Memory B cell (primary cell): ENCODE results near the gene SSBP3.

ENCODE experiments used
- ATAC-seq: fragments of 150-1000 bp; cut with Tn5 transposase; 2 replicates; pipeline ENCODE4 v1.10.0; 2021; ENCODE audit warnings: low read depth, mild to moderate bottlenecking, moderate library complexity
- DNase-seq, 2 donors: peaks; one replicate each; pipeline ENCODE4 v3.0.0; 2022; ENCODE audit warnings: low spot score in 2 of 2
- H3K27ac Mint-ChIP-seq: one replicate; pipeline ENCODE4 v1.8.0; 2022; ENCODE audit warnings: mild to moderate bottlenecking, moderate library complexity, mixed read lengths
- H3K27me3 Mint-ChIP-seq: one replicate; pipeline ENCODE4 v1.8.0; 2022; ENCODE audit warnings: mixed read lengths
- H3K36me3 Mint-ChIP-seq: one replicate; pipeline ENCODE4 v1.8.0; 2022; ENCODE audit warnings: mild to moderate bottlenecking, mixed read lengths
- H3K4me1 Mint-ChIP-seq: one replicate; pipeline ENCODE4 v1.8.0; 2022; ENCODE audit warnings: mixed read lengths
- H3K4me3 Mint-ChIP-seq: one replicate; pipeline ENCODE4 v1.8.0; 2022; ENCODE audit warnings: mild to moderate bottlenecking, moderate library complexity, mixed read lengths
- H3K9me3 Mint-ChIP-seq: one replicate; pipeline ENCODE4 v1.8.0; 2022; ENCODE audit warnings: mixed read lengths

The SSBP3 gene

GRCh38 chr1:54326543-54327385 lies 79.4 kb downstream of the SSBP3 start:
- Mint-ChIP-seq H3K27me3 (no peaks in the 10 kb centered on the region), H3K9me3 (no peaks in the 10 kb centered on the region), H3K4me3 (no peak overlapping the region), H3K4me1 (peaks cover 28% of the 10 kb centered on the region), H3K36me3 (no peaks in the 10 kb centered on the region), H3K27ac (no peak overlapping the region)
- no peak for ATAC-seq
- no peak for DNase-seq

- H3K4me3 Mint-ChIP-seq: no peak overlapping the region
- H3K36me3 Mint-ChIP-seq: no peaks in the 10 kb centered on the region
- DNase-seq: no peak
- ATAC-seq: no peak
- H3K9me3 Mint-ChIP-seq: no peaks in the 10 kb centered on the region
- peaks cover 24% of the 10 kb centered on the region for H3K4me1 Mint-ChIP-seq
- H3K27me3 Mint-ChIP-seq: no peaks in the 10 kb centered on the region
- H3K27ac Mint-ChIP-seq: no peak overlapping the region
Measured at GRCh38 chr1:54325703-54326461, 80.3 kb downstream of the SSBP3 start.

- no peaks in the 10 kb centered on the region for H3K36me3 Mint-ChIP-seq
- no peak overlapping the region for H3K27ac Mint-ChIP-seq
- no peaks in the 10 kb centered on the region for H3K27me3 Mint-ChIP-seq
- H3K4me1 Mint-ChIP-seq: peaks cover 21% of the 10 kb centered on the region
- no peak overlapping the region for H3K4me3 Mint-ChIP-seq
- no peak for ATAC-seq
- DNase-seq: no peak
- H3K9me3 Mint-ChIP-seq: no peaks in the 10 kb centered on the region
Measured at GRCh38 chr1:54325284-54325683, 80.9 kb downstream of the SSBP3 start.

- no peak overlapping the region for H3K27ac Mint-ChIP-seq
Measured at GRCh38 chr1:54324251-54325140, 81.7 kb downstream of the SSBP3 start.

GRCh38 chr1:54323921-54324250 lies 82.3 kb downstream of the SSBP3 start:
- DNase-seq (no peak), ATAC-seq (no peak)
- no peaks in the 10 kb centered on the region for H3K36me3 Mint-ChIP-seq
- H3K27ac Mint-ChIP-seq: no peak overlapping the region
- H3K9me3 Mint-ChIP-seq: no peaks in the 10 kb centered on the region
- H3K27me3 Mint-ChIP-seq: no peaks in the 10 kb centered on the region
- peaks cover 19% of the 10 kb centered on the region for H3K4me1 Mint-ChIP-seq
- H3K4me3 Mint-ChIP-seq: no peak overlapping the region

More at GRCh38 chr1:54324251-54325140, 81.7 kb downstream of the SSBP3 start:
- Mint-ChIP-seq H3K9me3 (no peaks in the 10 kb centered on the region), H3K4me3 (no peak overlapping the region), H3K36me3 (no peaks in the 10 kb centered on the region), H3K27me3 (no peaks in the 10 kb centered on the region), H3K4me1 (peaks cover 19% of the 10 kb centered on the region)
- ATAC-seq (no peak), DNase-seq (no peak)

GRCh38 chr1:54323324-54323739 lies 82.9 kb downstream of the SSBP3 start:
- H3K36me3 Mint-ChIP-seq: no peaks in the 10 kb centered on the region
- H3K27ac Mint-ChIP-seq: no peak overlapping the region
- DNase-seq (no peak), ATAC-seq (no peak)
- H3K4me3 Mint-ChIP-seq: no peak overlapping the region
- H3K9me3 Mint-ChIP-seq: no peaks in the 10 kb centered on the region
- H3K4me1 Mint-ChIP-seq: peaks cover 19% of the 10 kb centered on the region
- no peaks in the 10 kb centered on the region for H3K27me3 Mint-ChIP-seq

GRCh38 chr1:54318246-54318814 lies 87.9 kb downstream of the SSBP3 start:
- Mint-ChIP-seq H3K9me3 (no peaks in the 10 kb centered on the region), H3K4me3 (no peak overlapping the region), H3K27ac (no peak overlapping the region), H3K36me3 (peaks cover 2% of the 10 kb centered on the region), H3K4me1 (peaks cover 3% of the 10 kb centered on the region), H3K27me3 (no peaks in the 10 kb centered on the region)
- DNase-seq: no peak
- ATAC-seq: no peak

- no peak for DNase-seq
- peaks cover 3% of the 10 kb centered on the region for H3K4me1 Mint-ChIP-seq
- H3K27me3 Mint-ChIP-seq: no peaks in the 10 kb centered on the region
- peaks cover 2% of the 10 kb centered on the region for H3K36me3 Mint-ChIP-seq
- H3K4me3 Mint-ChIP-seq: no peak overlapping the region
- no peaks in the 10 kb centered on the region for H3K9me3 Mint-ChIP-seq
- H3K27ac Mint-ChIP-seq: no peak overlapping the region
- ATAC-seq: no peak
Measured at GRCh38 chr1:54317084-54317483, 89.1 kb downstream of the SSBP3 start.

GRCh38 chr1:54315099-54315498 lies 91.1 kb downstream of the SSBP3 start:
- Mint-ChIP-seq H3K4me1 (peaks cover 3% of the 10 kb centered on the region), H3K27me3 (no peaks in the 10 kb centered on the region), H3K36me3 (peaks cover 2% of the 10 kb centered on the region), H3K4me3 (no peak overlapping the region), H3K27ac (no peak overlapping the region), H3K9me3 (no peaks in the 10 kb centered on the region)
- DNase-seq (no peak), ATAC-seq (no peak)

- no peaks in the 10 kb centered on the region for H3K27me3 Mint-ChIP-seq
- peaks cover 2% of the 10 kb centered on the region for H3K36me3 Mint-ChIP-seq
- H3K4me1 Mint-ChIP-seq: peaks cover 3% of the 10 kb centered on the region
Measured at GRCh38 chr1:54314696-54315095, 91.5 kb downstream of the SSBP3 start.

GRCh38 chr1:54312796-54313316 lies 93.3 kb downstream of the SSBP3 start:
- DNase-seq (no peak), ATAC-seq (no peak)
- Mint-ChIP-seq H3K9me3 (no peaks in the 10 kb centered on the region), H3K4me3 (no peak overlapping the region), H3K27me3 (no peaks in the 10 kb centered on the region), H3K4me1 (peaks cover 3% of the 10 kb centered on the region), H3K27ac (no peak overlapping the region), H3K36me3 (peaks cover 2% of the 10 kb centered on the region)

More at GRCh38 chr1:54314696-54315095, 91.5 kb downstream of the SSBP3 start:
- no peaks in the 10 kb centered on the region for H3K9me3 Mint-ChIP-seq
- no peak overlapping the region for H3K27ac Mint-ChIP-seq
- H3K4me3 Mint-ChIP-seq: no peak overlapping the region
- ATAC-seq (no peak), DNase-seq (no peak)

GRCh38 chr1:54311506-54311905 lies 94.7 kb downstream of the SSBP3 start:
- Mint-ChIP-seq H3K36me3 (no peaks in the 10 kb centered on the region), H3K27ac (no peak overlapping the region), H3K27me3 (no peaks in the 10 kb centered on the region), H3K4me3 (no peak overlapping the region), H3K9me3 (no peaks in the 10 kb centered on the region), H3K4me1 (peaks cover 3% of the 10 kb centered on the region)
- ATAC-seq: no peak
- DNase-seq: no peak

GRCh38 chr1:54310439-54311328 lies 95.5 kb downstream of the SSBP3 start:
- DNase-seq (no peak), ATAC-seq (no peak)
- H3K36me3 Mint-ChIP-seq: no peaks in the 10 kb centered on the region
- H3K9me3 Mint-ChIP-seq: no peaks in the 10 kb centered on the region
- H3K27me3 Mint-ChIP-seq: no peaks in the 10 kb centered on the region
- peaks cover 3% of the 10 kb centered on the region for H3K4me1 Mint-ChIP-seq
- H3K27ac Mint-ChIP-seq: no peak overlapping the region
- no peak overlapping the region for H3K4me3 Mint-ChIP-seq
